ENCODE results near the gene CYTH2.

Gene CYTH2

GRCh38 chr19:48454150-48454730 is 14.9 kb upstream of the CYTH2 start:
- DNase-seq = no peak

- DNase-seq = no peak
Observed at GRCh38 chr19:48455171-48455907, 13.8 kb upstream of the CYTH2 start, which contains the start of gene KCNJ14. TSS of gene KCNJ14 (plus strand) at chr19:48455574. CDS start at chr19:48461725, 6,151 bp downstream.

- no peak for DNase-seq
Observed at GRCh38 chr19:48455908-48456562, 13.1 kb upstream of the CYTH2 start.

DNA sequence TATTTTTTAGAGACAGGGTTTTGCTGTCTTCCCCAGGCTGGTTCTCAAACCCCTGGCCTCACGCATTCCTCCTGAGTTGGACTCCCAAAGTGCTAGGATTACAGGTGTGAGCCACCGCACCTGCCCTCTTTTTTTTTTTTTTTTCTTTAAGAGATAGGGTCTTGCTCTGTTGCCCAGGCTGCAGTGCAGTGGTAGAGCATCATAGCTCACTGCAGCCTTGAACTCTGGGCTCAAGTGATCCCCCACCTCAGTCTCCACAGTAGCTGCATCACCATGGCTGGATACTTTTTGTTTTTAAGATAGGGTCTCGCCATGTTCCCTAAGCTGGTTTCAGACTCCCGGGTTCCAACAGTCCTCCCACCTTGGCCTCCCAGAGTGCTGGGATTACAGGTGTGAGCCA is 12.3 kb upstream of the CYTH2 start:
- no peak for DNase-seq

DNA sequence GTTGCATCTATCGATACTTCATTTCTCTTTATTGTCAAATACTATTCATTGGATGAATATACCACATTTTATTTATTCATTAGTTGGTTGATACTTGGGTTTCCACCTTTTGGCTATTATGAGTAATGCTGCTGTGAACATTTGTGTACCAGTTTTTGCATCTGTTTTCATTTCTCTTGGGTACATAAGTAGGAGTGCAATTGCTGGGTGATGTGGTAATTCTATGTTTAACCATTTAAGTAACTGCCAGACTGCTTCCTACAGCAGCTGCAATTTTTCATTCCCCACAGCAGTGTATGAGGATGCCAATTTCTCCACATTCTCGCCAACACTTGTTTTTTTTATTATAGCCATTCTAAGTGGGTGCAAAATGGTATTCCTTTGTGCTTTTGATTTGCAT is 11.2 kb upstream of the CYTH2 start:
- no peak for DNase-seq

DNA sequence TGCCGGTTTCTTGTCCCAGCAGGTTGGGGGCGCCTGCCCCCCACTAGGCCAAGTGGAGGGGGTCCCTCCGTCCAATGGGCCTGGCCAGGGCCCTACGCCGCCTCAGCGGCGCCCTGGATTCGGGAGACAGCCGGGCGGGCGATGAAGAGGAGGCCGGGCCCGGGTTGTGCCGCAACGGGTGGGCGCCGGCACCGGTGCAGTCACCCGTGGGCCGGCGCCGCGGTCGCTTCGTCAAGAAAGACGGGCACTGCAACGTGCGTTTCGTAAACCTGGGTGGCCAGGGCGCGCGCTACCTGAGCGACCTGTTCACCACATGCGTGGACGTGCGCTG is 7.6 kb upstream of the CYTH2 start:
- no peak for DNase-seq

- DNase-seq = no peak
Observed at GRCh38 chr19:48461982-48462655, 7.0 kb upstream of the CYTH2 start.

DNA sequence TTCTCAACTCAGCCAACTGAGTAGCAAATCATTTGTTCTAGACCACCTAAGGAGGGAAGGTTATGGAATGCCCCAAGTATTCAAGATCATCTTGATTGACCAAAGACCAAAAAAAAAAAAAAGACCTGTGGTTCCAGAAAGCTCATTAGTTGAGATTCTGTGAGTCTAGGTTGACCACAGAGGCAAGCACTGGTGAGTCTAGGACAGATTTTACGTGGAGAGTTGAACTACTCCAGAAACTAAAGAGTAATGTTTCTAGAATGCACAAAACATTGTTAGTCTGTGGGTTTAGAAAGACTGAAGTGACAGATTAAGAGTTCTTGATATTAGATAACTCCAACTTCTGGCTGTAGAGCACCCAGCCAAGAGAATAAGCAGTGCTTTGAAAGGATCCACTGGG is 4.0 kb upstream of the CYTH2 start:
- DNase-seq = no peak

DNA sequence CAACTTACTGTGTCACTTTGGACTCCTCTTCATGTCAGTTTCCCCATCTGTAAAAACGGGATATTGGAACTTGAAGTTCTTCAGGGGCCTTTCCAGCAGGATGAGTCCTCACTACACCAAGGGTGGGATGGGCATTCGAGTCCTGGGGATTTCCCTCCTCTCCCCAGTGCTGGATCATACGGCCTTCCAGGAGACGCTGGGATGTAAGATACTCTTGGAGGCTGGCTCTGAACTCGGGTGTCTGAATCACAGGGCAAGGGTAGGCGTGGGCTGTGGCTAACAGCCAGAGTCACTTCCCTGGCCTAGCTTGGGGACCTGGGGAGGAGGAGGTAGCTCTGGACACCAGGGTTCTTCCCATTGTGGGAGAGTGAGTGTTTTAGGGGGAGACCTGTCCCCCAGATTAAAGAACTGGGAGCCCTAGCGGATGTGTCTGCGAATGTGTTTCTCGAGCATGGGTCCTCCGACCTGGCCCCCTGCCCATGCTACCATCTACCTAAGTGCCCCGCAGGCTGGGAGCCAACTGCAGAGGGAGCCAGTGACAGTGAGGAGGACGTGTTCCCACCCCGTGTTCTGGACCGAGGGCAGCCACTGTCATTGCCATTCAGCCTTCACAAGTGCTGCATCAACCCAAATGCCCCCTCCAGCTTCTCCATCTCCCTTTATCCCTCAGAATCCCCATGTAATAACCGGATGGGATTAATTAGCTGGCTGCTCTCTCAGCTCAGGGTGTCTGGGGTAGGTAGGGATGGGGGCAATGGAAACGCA is 2.4 kb upstream of the CYTH2 start:
- DNase-seq = no peak

DNA sequence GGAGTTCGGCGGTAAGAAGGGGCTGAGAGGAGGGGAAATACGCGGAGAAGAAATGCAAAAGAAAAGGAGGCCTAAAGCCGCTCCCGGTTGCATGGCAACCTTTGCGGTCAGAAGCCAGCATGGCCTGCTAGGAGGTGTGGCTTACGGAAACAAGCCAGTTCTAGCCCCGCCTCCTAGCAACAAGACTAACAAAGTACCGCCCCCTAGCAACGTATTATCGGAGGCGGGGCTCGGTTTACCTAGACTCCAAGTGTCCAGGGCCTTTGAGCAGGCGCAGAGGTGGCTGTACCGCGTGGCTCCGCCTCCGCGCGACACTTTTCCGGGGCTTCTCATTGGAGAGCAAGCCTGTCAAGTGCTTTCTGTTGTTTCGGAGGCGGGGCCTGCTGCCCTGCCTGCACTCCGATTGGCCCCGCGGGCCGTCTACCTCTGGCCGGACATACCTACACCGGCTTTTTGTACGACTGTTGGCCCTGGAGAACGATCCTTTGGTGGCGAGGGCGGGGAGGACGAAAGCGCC is 339 bp upstream of the CYTH2 start:
- DNase-seq = peak; percentile 99

GRCh38 chr19:48469934-48470680 is 938 bp downstream of the CYTH2 start:
- no peak for DNase-seq

DNA sequence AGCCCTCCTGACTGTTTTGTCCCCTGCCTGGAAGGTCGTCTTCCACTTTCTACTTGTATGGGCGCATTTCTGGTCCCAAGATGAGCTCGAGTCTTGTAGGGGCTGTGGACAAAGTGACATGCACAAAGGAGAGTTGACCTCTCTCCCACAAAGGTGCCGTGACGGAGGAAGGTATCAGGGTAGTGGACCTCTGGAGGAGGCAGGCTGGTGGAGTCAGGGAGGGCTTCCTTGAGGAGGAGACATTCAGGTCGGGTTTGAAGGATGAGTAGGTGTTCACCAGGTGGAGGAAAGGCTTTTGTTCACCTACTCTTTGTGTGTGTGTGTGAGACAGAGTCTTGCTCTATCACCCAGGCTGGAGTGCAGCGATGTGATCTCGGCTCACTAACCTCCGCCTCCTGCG is 1.7 kb downstream of the CYTH2 start:
- DNase-seq = no peak

- DNase-seq = no peak
Observed at GRCh38 chr19:48471836-48472235, 2.7 kb downstream of the CYTH2 start.

GRCh38 chr19:48473161-48473966 is 4.2 kb downstream of the CYTH2 start:
- no peak for DNase-seq

DNA sequence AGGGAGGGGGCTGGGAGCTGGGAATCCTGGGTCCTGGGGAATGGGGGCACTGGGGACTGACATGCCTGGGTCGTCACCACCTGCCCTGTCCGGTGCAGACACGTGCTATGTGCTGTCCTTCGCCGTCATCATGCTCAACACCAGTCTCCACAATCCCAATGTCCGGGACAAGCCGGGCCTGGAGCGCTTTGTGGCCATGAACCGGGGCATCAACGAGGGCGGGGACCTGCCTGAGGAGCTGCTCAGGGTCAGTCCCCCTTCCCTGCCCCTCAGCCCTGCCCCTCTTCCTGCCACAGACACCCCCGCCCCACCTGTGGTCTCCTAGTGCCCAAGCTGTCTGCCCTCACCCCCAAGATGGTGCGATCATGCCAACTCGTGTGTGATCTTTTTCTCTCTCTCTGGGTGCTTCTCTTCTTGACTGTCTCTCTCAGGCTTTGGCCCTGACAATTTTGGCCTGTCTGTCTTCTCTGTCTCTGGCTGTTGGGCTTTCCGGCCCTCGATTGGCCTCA is 5.0 kb downstream of the CYTH2 start:
- DNase-seq = no peak

DNA sequence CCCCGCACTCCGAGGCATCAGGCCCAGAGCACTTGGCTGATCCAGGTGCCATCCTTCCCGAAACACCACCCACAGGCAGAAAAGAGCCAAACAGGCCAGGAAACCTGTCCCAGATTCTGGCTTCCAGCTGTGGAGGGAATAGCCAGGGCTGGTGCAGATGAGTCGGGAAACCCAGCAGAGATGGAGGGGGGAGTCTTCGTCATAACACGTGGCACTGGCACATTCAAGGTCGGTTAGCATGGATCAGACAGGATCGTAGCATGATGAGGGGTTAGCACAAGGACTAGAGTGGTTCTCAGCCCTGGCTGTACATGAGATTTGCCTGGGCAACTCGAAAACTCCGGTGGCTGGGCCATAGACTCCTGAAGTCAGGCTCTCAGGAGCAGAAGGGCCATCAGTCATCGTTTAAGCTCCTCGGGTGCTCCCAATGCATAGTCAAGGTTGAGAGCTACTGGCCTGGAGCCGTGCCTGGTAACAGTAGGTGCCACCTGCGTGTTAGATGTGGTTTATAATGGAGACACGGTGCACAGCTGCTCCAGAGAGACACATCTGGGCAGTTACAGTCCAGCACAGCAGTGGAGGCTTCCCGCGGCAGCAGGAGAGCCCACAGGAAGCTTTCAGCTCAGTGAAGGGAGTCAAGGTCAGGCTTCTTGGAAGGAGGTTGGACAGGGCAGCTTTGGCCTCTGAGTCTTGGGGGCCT is 6.3 kb downstream of the CYTH2 start:
- no peak for DNase-seq

DNA sequence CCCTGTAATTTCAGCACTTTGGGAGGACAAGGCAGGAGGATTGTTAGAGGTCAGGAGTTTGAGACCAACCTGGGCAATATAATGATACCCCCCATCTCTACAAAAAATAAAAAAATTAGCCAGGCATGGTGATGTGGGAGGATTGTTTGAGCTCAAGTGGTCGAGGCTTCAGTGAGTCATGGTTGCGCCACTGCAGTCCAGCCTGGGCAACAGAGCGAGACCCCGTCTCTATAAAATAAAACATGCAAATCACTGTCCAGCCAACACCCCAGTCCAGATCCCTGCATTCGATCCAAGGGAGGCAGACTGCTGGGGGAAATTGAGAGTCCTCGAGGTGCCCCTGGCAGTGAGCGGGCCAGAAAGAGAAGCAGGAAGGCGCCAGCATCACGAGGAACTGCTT is 7.0 kb downstream of the CYTH2 start:
- no peak for DNase-seq

- DNase-seq = no peak
Observed at GRCh38 chr19:48477067-48477685, 8.0 kb downstream of the CYTH2 start.

- no peak for DNase-seq
Observed at GRCh38 chr19:48477698-48478338, 8.6 kb downstream of the CYTH2 start.

Measured in NCI-H345 (cell line).